ENCODE measurements around the gene ZSCAN9. TPM values are rescaled to one million over a fixed set of nuclear protein-coding genes. Genes with fewer than 3 reads are reported as not detected.

The ZSCAN9 gene
- total and polyA plus RNA-seq, 2 of the 8 experiments (the other 6 are each of a cell fraction or from before 2014, with no cell fraction given) = 10.8 to 13.6 TPM

DNA sequence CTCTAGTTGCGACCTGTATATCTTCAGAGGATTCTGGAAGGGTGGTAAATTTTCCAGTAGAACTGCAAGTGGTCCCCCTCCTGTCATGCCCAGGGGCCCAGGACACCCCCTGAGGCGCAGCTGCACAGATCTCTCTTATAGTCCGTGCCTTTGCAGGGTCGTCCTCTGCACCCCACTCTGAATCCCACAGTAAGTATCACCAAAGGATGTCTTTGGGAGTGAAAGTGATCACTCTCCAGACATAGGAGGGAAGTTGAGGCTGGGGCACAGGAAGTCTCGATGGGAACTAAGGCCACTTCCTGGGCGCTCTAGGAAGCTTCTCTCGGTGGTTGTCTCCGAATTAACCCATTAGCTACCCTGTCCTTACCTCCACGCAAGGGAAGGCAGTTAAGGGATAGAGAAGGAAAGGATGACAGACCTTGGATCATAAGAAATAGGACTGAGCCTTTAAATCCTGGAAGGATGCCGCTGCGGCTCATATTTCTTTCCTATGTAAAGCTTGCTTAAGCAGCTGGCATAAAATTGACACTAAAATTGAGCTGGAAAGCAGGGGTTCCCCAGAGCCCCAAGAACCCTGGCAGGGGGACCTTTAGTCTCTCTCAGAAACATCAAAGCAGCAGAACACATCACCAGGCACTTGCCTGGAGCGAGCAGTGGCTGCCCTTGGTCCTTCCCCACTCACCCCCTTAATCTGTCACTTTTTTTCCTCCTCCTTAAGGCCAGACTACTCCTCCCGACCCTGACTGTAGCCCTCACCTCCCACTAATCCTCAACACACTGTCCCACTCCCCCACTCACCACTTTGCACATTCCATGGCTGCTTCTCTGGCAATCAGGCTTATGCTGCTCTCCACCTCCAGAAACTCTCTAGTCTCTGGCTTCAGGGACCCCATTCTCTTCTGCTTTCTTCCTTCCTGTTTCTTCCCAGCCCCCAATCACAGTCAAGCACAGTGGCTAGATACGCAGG, 27.2 kb downstream of the ZSCAN9 start, which contains the start of gene ZKSCAN4 (continued):
- TF ChIP-seq RNF2 (IDR thresholded peaks at IDR 0.05; ENCODE audit: borderline replicate concordance, low read depth, low read length, missing control alignments, poor library complexity, severe bottlenecking) (no peak), EZH2 (IDR thresholded peaks at IDR 0.05; ENCODE audit: low read depth, low read length, severe bottlenecking) (no peak), SIRT6 (IDR thresholded peaks at IDR 0.05; ENCODE audit: low read length) (no peak), ASH2L (IDR thresholded peaks at IDR 0.05; ENCODE audit: low read length) (peak; percentile 66), SP1 (IDR thresholded peaks at IDR 0.05; ENCODE audit: low read depth, low read length) (0 out of 2 replicates have a peak, but pooled peaks have one; percentile 46), NRF1 (IDR thresholded peaks at IDR 0.05; ENCODE audit: low read depth, low read length) (no peak), CBX8 (IDR thresholded peaks at IDR 0.05; ENCODE audit: borderline replicate concordance, low read depth, low read length) (no peak), TCF12 (IDR thresholded peaks at IDR 0.05; ENCODE audit: low read depth, low read length) (no peak), POLR2A (IDR thresholded peaks at IDR 0.05; ENCODE audit: control extremely low read depth in 1 of 2, low read depth in 2 of 2, low read length in 2 of 2) (no peak), BRCA1 (IDR thresholded peaks at IDR 0.05; ENCODE audit: low read depth, low read length) (no peak), TEAD4 (IDR thresholded peaks at IDR 0.05; ENCODE audit: low read depth, low read length) (no peak), SP2 (IDR thresholded peaks at IDR 0.05; ENCODE audit: low read length) (peak; percentile 96), RFX5 (IDR thresholded peaks at IDR 0.05; ENCODE audit: borderline replicate concordance, low read depth, low read length) (no peak), YY1 (IDR thresholded peaks at IDR 0.05; ENCODE audit: low read depth, low read length) (peak; percentile 41; the same call in 1 of the 2 replicates), SIN3A (conservative IDR thresholded peaks at IDR 0.05 in 1 of 2, IDR thresholded peaks at IDR 0.05 in 1 of 2; ENCODE audit: low read depth in 1 of 2, low read length in 2 of 2) (peak; percentile 70 to 90; a peak in 2 of 4 replicates), RBBP5 (IDR thresholded peaks at IDR 0.05; ENCODE audit: borderline replicate concordance, low read depth, low read length) (no peak), SP4 (IDR thresholded peaks at IDR 0.05; ENCODE audit: low read length) (no peak), CEBPB (IDR thresholded peaks at IDR 0.05; ENCODE audit: low read depth, low read length) (no peak), NANOG (IDR thresholded peaks at IDR 0.05; ENCODE audit: insufficient read depth, low read depth, low read length, poor library complexity, severe bottlenecking) (no peak), MAFK (IDR thresholded peaks at IDR 0.05; ENCODE audit: low read depth, low read length) (no peak), BACH1 (IDR thresholded peaks at IDR 0.05; ENCODE audit: low read length) (no peak), KDM1A (IDR thresholded peaks at IDR 0.05; ENCODE audit: borderline replicate concordance, low read length) (no peak)
- TF ChIP-seq, protein P1, sequence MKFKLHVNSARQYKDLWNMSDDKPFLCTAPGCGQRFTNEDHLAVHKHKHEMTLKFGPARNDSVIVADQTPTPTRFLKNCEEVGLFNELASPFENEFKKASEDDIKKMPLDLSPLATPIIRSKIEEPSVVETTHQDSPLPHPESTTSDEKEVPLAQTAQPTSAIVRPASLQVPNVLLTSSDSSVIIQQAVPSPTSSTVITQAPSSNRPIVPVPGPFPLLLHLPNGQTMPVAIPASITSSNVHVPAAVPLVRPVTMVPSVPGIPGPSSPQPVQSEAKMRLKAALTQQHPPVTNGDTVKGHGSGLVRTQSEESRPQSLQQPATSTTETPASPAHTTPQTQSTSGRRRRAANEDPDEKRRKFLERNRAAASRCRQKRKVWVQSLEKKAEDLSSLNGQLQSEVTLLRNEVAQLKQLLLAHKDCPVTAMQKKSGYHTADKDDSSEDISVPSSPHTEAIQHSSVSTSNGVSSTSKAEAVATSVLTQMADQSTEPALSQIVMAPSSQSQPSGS (IDR thresholded peaks at IDR 0.05; ENCODE audit: low read length) = no peak

All from H1 (cell line).